LHCN-M2 (cell line): ENCODE results near the gene PAX3. TPM values are rescaled to one million over a fixed set of nuclear protein-coding genes. Genes with fewer than 3 reads are reported as not detected.

Experiments used
- total RNA-seq: library from RNA; depleted of rRNA; stranded (reverse); fragments of >200 nt; gene quantifications from 2 replicates; pipeline ENCODE4 v1.2.3, GENCODE V29; 2014; rRNA removed

PAX3 gene
- total RNA-seq, 1 experiment from 2014 or later, result 3.9 TPM

Other genes starting within 250 kb of the PAX3 start
- gene SGPP2, start 125.5 kb upstream of the PAX3 start, total RNA-seq, result not detected in 2 replicates